Measurements from ENCODE around the gene LMBRD2. TPM values are rescaled to one million over a fixed set of nuclear protein-coding genes. Genes with fewer than 3 reads are reported as not detected.

The LMBRD2 gene
- total RNA-seq, 4 donors from 2014 or later: 9.5 to 17.1 (median 11.1) TPM

DNA sequence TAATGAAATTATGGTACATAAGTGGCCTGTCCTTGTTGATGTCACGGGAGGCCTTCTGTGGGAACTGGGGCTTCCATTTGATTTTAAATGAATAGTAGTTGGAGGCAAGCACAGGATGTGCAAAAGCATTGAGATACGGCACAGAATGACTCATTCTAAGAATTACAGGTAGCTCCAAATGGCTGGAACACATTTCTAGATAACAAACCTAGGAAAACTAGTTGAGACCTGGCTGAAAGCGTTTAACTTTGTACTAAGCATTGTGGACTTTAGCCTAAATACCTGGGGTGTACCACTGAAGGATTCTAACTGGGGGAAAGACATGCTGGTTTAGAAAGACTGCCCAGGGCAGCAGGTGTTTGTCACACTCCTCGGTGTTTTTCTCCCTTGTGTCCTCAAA lies 9.7 kb upstream of the LMBRD2 start:
- Histone ChIP-seq H3K27me3 (no peaks in the 10 kb centered on the region), H3K4me1 (peaks cover 2% of the 10 kb centered on the region), H3K9me3 (no peaks in the 10 kb centered on the region), H3K36me3 (peaks cover 25% of the 10 kb centered on the region), H3K4me3 (no peak overlapping the region), H3K27ac (no peak overlapping the region)
- 67% methylated on average over 4 of the region's 4 CpGs for WGBS
- no peak for TF ChIP-seq POLR2AphosphoS5 (IDR thresholded peaks at IDR 0.05)
- no peak for TF ChIP-seq POLR2A (IDR thresholded peaks at IDR 0.05)
- TF ChIP-seq, protein P1, sequence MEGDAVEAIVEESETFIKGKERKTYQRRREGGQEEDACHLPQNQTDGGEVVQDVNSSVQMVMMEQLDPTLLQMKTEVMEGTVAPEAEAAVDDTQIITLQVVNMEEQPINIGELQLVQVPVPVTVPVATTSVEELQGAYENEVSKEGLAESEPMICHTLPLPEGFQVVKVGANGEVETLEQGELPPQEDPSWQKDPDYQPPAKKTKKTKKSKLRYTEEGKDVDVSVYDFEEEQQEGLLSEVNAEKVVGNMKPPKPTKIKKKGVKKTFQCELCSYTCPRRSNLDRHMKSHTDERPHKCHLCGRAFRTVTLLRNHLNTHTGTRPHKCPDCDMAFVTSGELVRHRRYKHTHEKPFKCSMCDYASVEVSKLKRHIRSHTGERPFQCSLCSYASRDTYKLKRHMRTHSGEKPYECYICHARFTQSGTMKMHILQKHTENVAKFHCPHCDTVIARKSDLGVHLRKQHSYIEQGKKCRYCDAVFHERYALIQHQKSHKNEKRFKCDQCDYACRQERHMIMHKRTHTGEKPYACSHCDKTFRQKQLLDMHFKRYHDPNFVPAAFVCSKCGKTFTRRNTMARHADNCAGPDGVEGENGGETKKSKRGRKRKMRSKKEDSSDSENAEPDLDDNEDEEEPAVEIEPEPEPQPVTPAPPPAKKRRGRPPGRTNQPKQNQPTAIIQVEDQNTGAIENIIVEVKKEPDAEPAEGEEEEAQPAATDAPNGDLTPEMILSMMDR (IDR thresholded peaks at IDR 0.05): no peak
- TF ChIP-seq EP300 (IDR thresholded peaks at IDR 0.05): no peak
- no peak for DNase-seq (ENCODE audit: low spot score in 2 of 2)

DNA sequence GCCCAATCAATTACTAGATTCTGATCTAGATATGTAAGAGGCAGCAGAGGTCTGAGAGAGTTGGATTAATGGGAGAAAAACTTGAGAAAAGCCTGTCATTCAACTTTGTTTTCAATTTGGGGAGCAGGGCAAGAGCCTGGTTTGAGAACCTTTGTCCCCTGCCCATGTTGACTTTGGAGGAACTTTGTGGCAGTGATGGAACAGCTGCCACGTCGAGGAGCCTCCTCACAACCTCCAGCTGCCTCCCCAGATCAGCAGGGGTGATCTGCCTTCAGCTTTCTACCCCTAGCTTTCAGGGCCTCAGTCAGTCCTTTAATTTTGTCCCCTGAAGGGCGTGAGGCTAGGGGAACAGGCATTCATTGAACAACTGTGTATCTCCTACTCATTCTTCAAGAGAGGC lies 8.9 kb upstream of the LMBRD2 start:
- H3K4me1 ChIP-seq: peaks cover 10% of the 10 kb centered on the region
- 95% methylated on average over 3 of the region's 3 CpGs for WGBS
- no peak for DNase-seq (ENCODE audit: low spot score in 2 of 2)
- H3K27ac ChIP-seq: no peak overlapping the region
- TF ChIP-seq, protein P1 (IDR thresholded peaks at IDR 0.05): no peak
- TF ChIP-seq POLR2AphosphoS5 (IDR thresholded peaks at IDR 0.05): no peak
- no peak for TF ChIP-seq POLR2A (IDR thresholded peaks at IDR 0.05)
- TF ChIP-seq EP300 (IDR thresholded peaks at IDR 0.05): no peak
- no peaks in the 10 kb centered on the region for H3K27me3 ChIP-seq
- H3K36me3 ChIP-seq: peaks cover 25% of the 10 kb centered on the region
- H3K9me3 ChIP-seq: no peaks in the 10 kb centered on the region
- no peak overlapping the region for H3K4me3 ChIP-seq

DNA sequence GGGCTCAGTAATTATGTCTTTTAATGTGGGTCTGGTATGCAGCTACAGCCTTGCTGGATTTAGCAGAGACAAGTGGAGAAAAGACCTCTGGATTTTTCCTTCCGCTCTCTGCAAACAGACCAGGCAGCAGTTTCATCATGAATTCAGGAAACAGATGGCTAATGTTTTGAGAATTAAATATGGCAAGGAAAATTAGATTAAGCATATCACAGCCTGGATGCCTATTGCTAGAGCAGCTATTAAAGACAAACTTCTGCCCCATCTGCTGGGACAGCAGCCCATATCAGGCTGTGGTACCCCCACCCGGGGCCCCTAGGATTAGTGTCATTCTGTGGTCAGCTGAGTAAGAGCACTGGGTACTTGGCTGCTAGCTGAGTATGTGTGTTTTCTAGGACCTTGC lies 6.5 kb upstream of the LMBRD2 start:
- Histone ChIP-seq H3K9me3 (no peaks in the 10 kb centered on the region), H3K4me3 (no peak overlapping the region), H3K27ac (no peak overlapping the region), H3K27me3 (no peaks in the 10 kb centered on the region), H3K4me1 (peaks cover 19% of the 10 kb centered on the region), H3K36me3 (peaks cover 13% of the 10 kb centered on the region)
- 78% methylated on average over 2 of the region's 2 CpGs for WGBS
- DNase-seq (ENCODE audit: low spot score in 2 of 2): no peak
- TF ChIP-seq, protein P1 (IDR thresholded peaks at IDR 0.05): no peak
- TF ChIP-seq EP300 (IDR thresholded peaks at IDR 0.05) (no peak), POLR2AphosphoS5 (IDR thresholded peaks at IDR 0.05) (no peak), POLR2A (IDR thresholded peaks at IDR 0.05) (no peak)

DNA sequence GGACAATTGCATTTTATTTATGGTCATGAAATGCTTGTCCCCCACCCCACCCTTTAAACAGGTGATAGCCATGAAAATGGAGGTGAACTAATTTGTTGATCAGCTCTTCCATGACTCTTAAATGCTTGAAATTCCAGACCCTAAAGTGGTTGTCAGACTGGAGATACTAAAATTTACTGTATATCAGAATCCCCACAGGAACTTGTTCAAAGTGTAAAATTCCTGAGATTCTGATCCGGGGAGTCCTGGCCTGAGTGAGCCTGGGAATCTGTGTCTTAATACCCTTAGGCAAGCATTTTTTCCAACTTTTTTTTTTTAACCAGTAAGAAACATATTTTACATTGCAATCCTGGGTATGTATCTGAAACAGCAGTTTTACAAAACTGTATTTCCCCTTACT lies 4.9 kb upstream of the LMBRD2 start:
- no peak overlapping the region for H3K27ac ChIP-seq
- H3K4me1 ChIP-seq: peaks cover 28% of the 10 kb centered on the region
- H3K27me3 ChIP-seq: no peaks in the 10 kb centered on the region
- no peak for DNase-seq (ENCODE audit: low spot score in 2 of 2)
- H3K36me3 ChIP-seq: peaks cover 7% of the 10 kb centered on the region
- no peak overlapping the region for H3K4me3 ChIP-seq
- TF ChIP-seq EP300 (IDR thresholded peaks at IDR 0.05): no peak
- no peak for TF ChIP-seq POLR2A (IDR thresholded peaks at IDR 0.05)
- TF ChIP-seq, protein P1 (IDR thresholded peaks at IDR 0.05): no peak
- TF ChIP-seq POLR2AphosphoS5 (IDR thresholded peaks at IDR 0.05): no peak
- H3K9me3 ChIP-seq: no peaks in the 10 kb centered on the region
- 17% methylated on average over 1 of the region's 1 CpG for WGBS

DNA sequence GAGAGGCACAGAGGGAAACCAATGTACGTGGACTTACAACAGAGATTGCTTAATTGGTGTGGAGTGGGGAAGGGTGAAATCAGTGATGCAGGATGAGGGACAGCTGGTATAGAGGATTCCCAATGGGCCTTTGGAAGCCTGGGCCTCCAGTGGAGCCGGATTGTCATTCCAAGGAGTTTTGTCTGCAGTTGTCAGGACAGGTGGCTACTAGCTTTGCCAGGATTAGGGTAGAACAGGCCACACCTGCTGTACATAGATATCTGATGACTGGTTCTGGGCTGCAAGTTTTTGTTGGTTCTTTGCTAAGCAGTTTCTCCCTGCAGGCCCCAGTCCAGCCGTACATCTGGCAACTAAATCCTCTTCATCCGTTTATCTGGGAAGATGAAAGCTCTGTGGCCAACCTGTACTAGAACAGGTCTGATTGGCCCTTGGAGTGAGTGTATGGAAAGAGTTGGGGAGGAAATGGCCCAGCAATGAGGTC lies 4.5 kb upstream of the LMBRD2 start:
- H3K9me3 ChIP-seq: no peaks in the 10 kb centered on the region
- H3K27ac ChIP-seq: no peak overlapping the region
- no peak for DNase-seq (ENCODE audit: low spot score in 2 of 2)
- TF ChIP-seq POLR2A (IDR thresholded peaks at IDR 0.05): no peak
- no peak for TF ChIP-seq EP300 (IDR thresholded peaks at IDR 0.05)
- TF ChIP-seq, protein P1 (IDR thresholded peaks at IDR 0.05): no peak
- TF ChIP-seq POLR2AphosphoS5 (IDR thresholded peaks at IDR 0.05): no peak
- peaks cover 7% of the 10 kb centered on the region for H3K36me3 ChIP-seq
- H3K27me3 ChIP-seq: no peaks in the 10 kb centered on the region
- H3K4me1 ChIP-seq: peaks cover 28% of the 10 kb centered on the region
- H3K4me3 ChIP-seq: no peak overlapping the region
- 45% methylated on average over 4 of the region's 4 CpGs for WGBS

Data from suprapubic skin (tissue), 4 donors.